H1 (cell line): ENCODE data around the gene GCSAM. TPM values are rescaled to one million over a fixed set of nuclear protein-coding genes. Genes with fewer than 3 reads are reported as not detected.

ENCODE experiments used
- CTCF ChIA-PET: fragments of 300-600 bp; sonication (Branson Sonifier 250); formaldehyde crosslinking; loops from one replicate; lab custom pipeline; 2021; ENCODE audit not compliant: partially characterized antibody; lab: Charles Lee
- POLR2A ChIA-PET: fragments of 300-600 bp; sonication (Branson Sonifier 250); formaldehyde crosslinking; loops from one replicate; lab custom pipeline; 2021; ENCODE audit warnings: inconsistent platforms; ENCODE audit not compliant: partially characterized antibody; lab: Charles Lee
- DNase-seq, 2 experiments: peaks; one replicate each; pipeline versions ENCODE4 v3.0.0 to v3.0.0-alpha.2; 2010 to 2022; ENCODE audit warnings: low spot score in 2 of 2, low read depth in 1 of 2, mixed read lengths in 1 of 2
- FAIRE-seq: peaks from 2 replicates; lab custom pipeline; 2011; peaks lifted over from hg19 to GRCh38; lab: Jason Lieb, UNC
- H2AFZ ChIP-seq: 2 replicates; pipeline ENCODE4 v1.8.1; 2012; ENCODE audit warnings: low read length, inconsistent platforms
- H2AK5ac ChIP-seq: 2 replicates; pipeline ENCODE4 v1.6.1; 2013; ENCODE audit warnings: low read depth, low read length
- H2BK120ac ChIP-seq: replicated peaks from 2 replicates; pipeline ENCODE3; 2013; ENCODE audit warnings: low read depth, low read length, inconsistent platforms
- H2BK12ac ChIP-seq: 2 replicates; pipeline ENCODE4 v1.6.1; 2013; ENCODE audit warnings: low read depth, low read length
- H2BK15ac ChIP-seq: 2 replicates; pipeline ENCODE4 v1.6.1; 2013; ENCODE audit warnings: low read length
- H2BK20ac ChIP-seq: 2 replicates; pipeline ENCODE4 v1.6.1; 2013; ENCODE audit warnings: low read length
- H2BK5ac ChIP-seq: 2 replicates; pipeline ENCODE4 v1.6.1; 2013; ENCODE audit warnings: low read depth, low read length
- H3K14ac ChIP-seq: 2 replicates; pipeline ENCODE4 v1.6.1; 2013; ENCODE audit warnings: inconsistent platforms; ENCODE audit not compliant: insufficient read length
- H3K18ac ChIP-seq: 2 replicates; pipeline ENCODE4 v1.6.1; 2013; ENCODE audit warnings: low read length; ENCODE audit errors: extremely low read depth
- H3K23ac ChIP-seq: 2 replicates; pipeline ENCODE4 v1.6.1; 2013; ENCODE audit warnings: inconsistent platforms; ENCODE audit not compliant: insufficient read length
- H3K23me2 ChIP-seq: 2 replicates; pipeline ENCODE4 v1.6.1; 2013; ENCODE audit warnings: low read depth, low read length
- H3K27ac ChIP-seq: 2 replicates; pipeline ENCODE4 v1.6.1; 2011; ENCODE audit warnings: low read depth, low read length, inconsistent platforms
- H3K27me3 ChIP-seq, 4 experiments: replicated peaks in 1 of 4; 1 replicate in 1 of 4; 2 replicates in 3 of 4; pipeline versions ENCODE4 v1.6.1 to v1.8.1; 2011 to 2013; ENCODE audit warnings: low read length in 3 of 4, mild to moderate bottlenecking in 3 of 4, inconsistent platforms in 2 of 4, mixed read lengths in 2 of 4, moderate library complexity in 1 of 4; ENCODE audit not compliant: control insufficient read depth in 3 of 4, insufficient read depth in 3 of 4; ENCODE audit errors: extremely low read depth in 1 of 4
- H3K36me3 ChIP-seq, 4 experiments: 2 replicates each; pipeline versions ENCODE4 v1.6.1 to v1.8.1; 2011 to 2013; ENCODE audit warnings: mild to moderate bottlenecking in 4 of 4, low read length in 3 of 4, moderate library complexity in 2 of 4, control low read depth in 1 of 4, inconsistent platforms in 1 of 4; ENCODE audit not compliant: insufficient read depth in 4 of 4, control insufficient read depth in 2 of 4
- H3K4ac ChIP-seq: replicated peaks from 2 replicates; pipeline ENCODE3; 2013; ENCODE audit warnings: low read length, low read depth, mixed read lengths, inconsistent platforms; ENCODE audit not compliant: insufficient read length
- H3K4me1 ChIP-seq, 4 experiments: replicated peaks in 1 of 4; 1 replicate in 1 of 4; 2 replicates in 3 of 4; pipeline versions ENCODE4 v1.6.1 to v1.8.1; 2011 to 2013; ENCODE audit warnings: low read length in 3 of 4, inconsistent platforms in 2 of 4, mixed read lengths in 1 of 4; ENCODE audit not compliant: insufficient read depth in 4 of 4, control insufficient read depth in 3 of 4
- H3K4me2 ChIP-seq, 2 experiments: 2 replicates each; pipeline versions ENCODE4 v1.6.1 to v1.8.1; 2011 to 2013; ENCODE audit warnings: low read depth in 2 of 2, low read length in 2 of 2, control low read depth in 1 of 2, inconsistent platforms in 1 of 2, mild to moderate bottlenecking in 1 of 2; ENCODE audit not compliant: insufficient read depth in 1 of 2
- H3K4me3 ChIP-seq, 4 experiments: fragments of 200-600, 300-600 bp in 1 of 4; sonication (generic), shearing (Covaris generic), sonication (Bioruptor Twin) in 1 of 4; 2 replicates each; pipeline versions ENCODE4 v1.5.1 to v1.8.1; 2011 to 2016; ENCODE audit warnings: low read length in 4 of 4, low read depth in 3 of 4, control low read depth in 2 of 4, inconsistent platforms in 2 of 4, mild to moderate bottlenecking in 2 of 4, mixed read lengths in 1 of 4, moderate library complexity in 1 of 4; ENCODE audit not compliant: insufficient read depth in 2 of 4; ENCODE audit errors: extremely low read depth in 1 of 4
- H3K56ac ChIP-seq: replicated peaks from 2 replicates; pipeline ENCODE3; 2013; ENCODE audit warnings: low read depth, mild to moderate bottlenecking, mixed read lengths, low read length, inconsistent platforms; ENCODE audit not compliant: insufficient read length
- H3K79me1 ChIP-seq: 2 replicates; pipeline ENCODE4 v1.6.1; 2013; ENCODE audit warnings: low read depth, low read length, control low read depth
- H3K79me2 ChIP-seq, 2 experiments: 2 replicates each; pipeline versions ENCODE4 v1.6.1 to v1.8.1; 2012 to 2013; ENCODE audit warnings: low read length in 2 of 2, mild to moderate bottlenecking in 2 of 2, inconsistent platforms in 1 of 2; ENCODE audit not compliant: insufficient read depth in 2 of 2, control insufficient read depth in 1 of 2
- H3K9ac ChIP-seq, 4 experiments: replicated peaks in 1 of 4; 1 replicate in 1 of 4; 2 replicates in 3 of 4; pipeline versions ENCODE4 v1.6.1 to v1.8.1; 2011 to 2013; ENCODE audit warnings: low read depth in 3 of 4, low read length in 3 of 4, control low read depth in 2 of 4, mild to moderate bottlenecking in 2 of 4, moderate library complexity in 2 of 4, inconsistent platforms in 1 of 4; ENCODE audit errors: extremely low read depth in 1 of 4
- H3K9me3 ChIP-seq, 2 experiments: 2 replicates each; pipeline versions ENCODE4 v1.6.1 to v1.8.1; 2012 to 2013; ENCODE audit warnings: mild to moderate bottlenecking in 2 of 2, moderate library complexity in 2 of 2, control low read depth in 1 of 2, inconsistent platforms in 1 of 2, low read depth in 1 of 2, low read length in 1 of 2, mixed read lengths in 1 of 2; ENCODE audit not compliant: insufficient read depth in 2 of 2
- H4K20me1 ChIP-seq, 2 experiments: replicated peaks in 1 of 2; 2 replicates each; pipeline versions ENCODE3 to v1.8.1; 2011 to 2013; ENCODE audit warnings: inconsistent platforms in 2 of 2, low read length in 2 of 2, mild to moderate bottlenecking in 1 of 2; ENCODE audit not compliant: insufficient read depth in 2 of 2, control insufficient read depth in 1 of 2
- H4K5ac ChIP-seq: 2 replicates; pipeline ENCODE4 v1.6.1; 2013; ENCODE audit warnings: low read length, low read depth, mixed read lengths, inconsistent platforms; ENCODE audit not compliant: insufficient read length
- H4K8ac ChIP-seq: 2 replicates; pipeline ENCODE4 v1.8.0; 2013; ENCODE audit warnings: mild to moderate bottlenecking, moderate library complexity, low read length, inconsistent platforms; ENCODE audit not compliant: insufficient read depth; ENCODE audit errors: extremely low read depth
- H4K91ac ChIP-seq: replicated peaks from 2 replicates; pipeline ENCODE3; 2013; ENCODE audit warnings: low read length, mixed read lengths, inconsistent platforms; ENCODE audit not compliant: insufficient read length
- CTBP2 ChIP-seq: IDR thresholded peaks from 2 replicates; pipeline ENCODE4 v1.7.0; 2011; ENCODE audit warnings: borderline replicate concordance, mild to moderate bottlenecking, moderate library complexity, mixed read lengths, low read length; ENCODE audit not compliant: insufficient read depth, insufficient read length
- EZH2 ChIP-seq: fragments of 200-600 bp; sonication (generic); IDR thresholded peaks from 2 replicates; pipeline ENCODE4 v1.7.1; 2012; ENCODE audit warnings: low read depth, mild to moderate bottlenecking, moderate library complexity, low read length, inconsistent platforms; ENCODE audit not compliant: severe bottlenecking
- POU5F1 ChIP-seq: IDR thresholded peaks from 2 replicates; pipeline ENCODE4 v1.6.1; 2011; ENCODE audit warnings: low read depth, mild to moderate bottlenecking, low read length, moderate library complexity
- RBBP5 ChIP-seq: IDR thresholded peaks from 2 replicates; pipeline ENCODE4 v1.7.1; 2012; ENCODE audit warnings: low read depth, mild to moderate bottlenecking, inconsistent platforms, low read length, moderate library complexity, borderline replicate concordance
- RFX5 ChIP-seq: IDR thresholded peaks from 2 replicates; pipeline ENCODE4 v1.6.1; 2011; ENCODE audit warnings: low read depth, low read length, improper control_type of control experiment, borderline replicate concordance
- SIN3A ChIP-seq, 2 experiments: IDR thresholded peaks in 1 of 2; conservative IDR thresholded peaks in 1 of 2; 2 replicates each; pipeline ENCODE4 v1.6.1; 2011 to 2012; ENCODE audit warnings: low read length in 2 of 2, improper control_type of control experiment in 1 of 2, low read depth in 1 of 2, mild to moderate bottlenecking in 1 of 2
- USF2 ChIP-seq: IDR thresholded peaks from 2 replicates; pipeline ENCODE4 v1.6.1; 2011; ENCODE audit warnings: low read length, improper control_type of control experiment
- WGBS, 2 experiments: shearing (Covaris generic) in 1 of 2; methylation state at CpG; one replicate each; pipeline versions ENCODE4 v1.1.6 to v1.1.7; 2013 to 2015; ENCODE audit warnings: low lambda C conversion rate in 2 of 2, mixed read lengths in 2 of 2, inconsistent platforms in 1 of 2, low coverage in 1 of 2, missing lambda C conversion rate in 1 of 2; ENCODE audit not compliant: insufficient replicate concordance in 2 of 2, insufficient coverage in 1 of 2, insufficient read length in 1 of 2; ENCODE audit errors: extremely low coverage in 1 of 2, missing lambda C conversion rate in 1 of 2; 5-methylcytosine and 5-hydroxymethylcytosine counted together
- polyA plus RNA-seq, 7 experiments: library from polyadenylated mRNA; depleted of rRNA in 3 of 7; stranded (reverse) in 5 of 7; unstranded in 2 of 7; fragments of >200 nt in 5 of 7; fragments of 200-250 nt in 2 of 7; gene quantifications; 1 replicate in 5 of 7; 2 replicates in 1 of 7; 4 replicates in 1 of 7; pipeline versions ENCODE4 v1.2.1 to v1.2.3, GENCODE V29; 2011 to 2013; ENCODE audit warnings: missing spikeins in 2 of 7, mixed read lengths in 2 of 7
- total RNA-seq: library from RNA; stranded (reverse); fragmentation: NEBNext Ultra II Directional; extraction: Animal tissue kit (Norgen Biotek cat#: 25700); gene quantifications from 2 replicates; pipeline ENCODE4 v1.2.1, GENCODE V29; 2021

Gene GCSAM
- total and polyA plus RNA-seq, 2 of the 8 experiments (the other 6 are each of a cell fraction or from before 2014, with no cell fraction given), result not detected

- Histone ChIP-seq H4K5ac (no peak overlapping the region), H3K4me2 (no peak overlapping the region), H3K56ac (no peak overlapping the region), H3K9me3 (no peaks in the 10 kb centered on the region), H3K4me1 (peaks cover 2 to 18% (median 11%) of the 10 kb centered on the region in 4 experiments; a peak in 6 of 7 replicates), H2BK5ac (no peak overlapping the region), H3K27ac (no peak overlapping the region), H2AFZ (no peak overlapping the region), H2BK15ac (no peak overlapping the region), H2BK120ac (no peak overlapping the region), H2BK20ac (no peak overlapping the region), H4K20me1 (no peaks in the 10 kb centered on the region), H3K79me2 (peaks cover 0 to 19% of the 10 kb centered on the region in 2 experiments; a peak in 2 of 4 replicates), H3K23ac (no peak overlapping the region), H3K36me3 (peaks cover 0 to 4% (median 1%) of the 10 kb centered on the region in 4 experiments; a peak in 2 of 8 replicates), H3K18ac (no peak overlapping the region), H3K23me2 (peaks cover 7% of the 10 kb centered on the region), H3K14ac (no peak overlapping the region), H3K9ac (no peak overlapping the region), H4K8ac (no peak overlapping the region), H2AK5ac (no peak overlapping the region), H3K4ac (no peak overlapping the region), H3K79me1 (no peaks in the 10 kb centered on the region; the same call in 1 of the 2 replicates), H3K27me3 (peaks cover 0 to 6% (median 4%) of the 10 kb centered on the region in 4 experiments; a peak in 3 of 7 replicates), H2BK12ac (no peak overlapping the region), H4K91ac (no peak overlapping the region), H3K4me3 (no peak overlapping the region)
- CTCF ChIA-PET, result interaction anchor here (1.2 kb wide), 1 partner anchor 21 kb away, joined by 4 read pairs; no protein-coding TSS in a partner anchor
- no peak for FAIRE-seq
- no peak for DNase-seq
- TF ChIP-seq CTBP2 (no peak), POU5F1 (no peak), RBBP5 (no peak), SIN3A (conservative IDR thresholded peaks at IDR 0.05 in 1 of 2, IDR thresholded peaks at IDR 0.05 in 1 of 2; ENCODE audit: low read depth in 1 of 2, low read length in 2 of 2) (no peak), USF2 (no peak), EZH2 (no peak), RFX5 (no peak)
- POLR2A ChIA-PET, result interaction anchor here (0.5 kb wide), 2 partner anchors 258 to 366 kb away, joined by 4 to 6 read pairs; no protein-coding TSS in a partner anchor
- 90% methylated on average over 9 of the region's 9 CpGs; no CpG with 5 or more reads in 1 of the 2 experiments for WGBS, 2 experiments
These were observed 42.8 kb downstream of the GCSAM start for GRCh38 chr3:112089956-112090886.
